NCI-H460 (cell line): ENCODE results near the gene DHX58. TPM values are rescaled to one million over a fixed set of nuclear protein-coding genes. Genes with fewer than 3 reads are reported as not detected.

Experiments
- DNase-seq: peaks from one replicate; pipeline ENCODE4 v3.0.0-alpha.2; 2016; ENCODE audit warnings: low read depth; ENCODE audit errors: extremely low read depth
- total RNA-seq: library from RNA; depleted of rRNA; stranded (reverse); fragments of >200 nt; shearing (Covaris generic); gene quantifications from 2 replicates; pipeline ENCODE4 v1.2.3, GENCODE V29; 2014

DHX58 gene
- total RNA-seq, 1 experiment from 2014 or later = 3.7 TPM

GRCh38 chr17:42130310-42130936, 17.9 kb upstream of the DHX58 start:
- no peak for DNase-seq

GRCh38 chr17:42129109-42129837, 16.8 kb upstream of the DHX58 start:
- DNase-seq = no peak

DNA sequence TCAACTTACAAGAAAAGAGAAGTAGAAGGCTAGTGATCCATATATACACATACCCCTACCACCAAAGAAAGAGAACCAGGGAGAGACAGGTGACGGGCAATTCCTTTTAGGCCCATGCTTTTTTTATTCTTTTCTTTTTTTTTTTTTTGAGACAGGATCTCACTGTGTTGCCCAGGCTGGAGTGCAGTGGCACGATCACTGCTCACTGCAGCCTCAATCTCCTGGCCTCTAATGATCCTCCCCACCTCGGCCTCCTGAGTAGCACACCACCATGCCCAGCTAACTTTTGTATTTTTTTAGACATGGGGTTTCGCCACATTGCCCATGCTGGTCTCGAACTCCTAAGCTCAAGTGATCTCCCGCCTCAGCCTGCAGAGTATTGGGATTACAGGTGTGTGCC, 14.9 kb upstream of the DHX58 start:
- DNase-seq = no peak

- no peak for DNase-seq
These were observed 14.3 kb upstream of the DHX58 start for GRCh38 chr17:42126836-42127235.

DNA sequence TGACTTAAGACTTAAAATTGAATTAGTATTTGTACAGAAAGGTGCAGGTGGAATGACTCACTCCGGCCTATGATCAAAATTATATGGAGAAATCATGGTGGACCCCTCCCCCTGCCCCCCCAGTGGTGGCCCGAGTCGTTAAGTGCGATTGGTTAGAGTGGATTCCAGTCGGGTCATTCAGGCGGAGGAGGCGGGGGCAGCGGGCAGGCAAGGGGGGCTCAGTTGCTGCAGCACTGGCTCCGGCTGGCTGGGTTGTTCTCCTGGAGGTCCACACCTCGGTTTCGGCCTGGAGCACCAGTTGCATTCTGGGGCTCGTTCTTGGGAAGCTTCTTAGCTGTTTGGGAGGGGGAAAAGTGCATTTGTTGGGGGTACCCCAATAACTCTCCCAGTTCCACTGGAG, 13.1 kb upstream of the DHX58 start:
- no peak for DNase-seq

DNA sequence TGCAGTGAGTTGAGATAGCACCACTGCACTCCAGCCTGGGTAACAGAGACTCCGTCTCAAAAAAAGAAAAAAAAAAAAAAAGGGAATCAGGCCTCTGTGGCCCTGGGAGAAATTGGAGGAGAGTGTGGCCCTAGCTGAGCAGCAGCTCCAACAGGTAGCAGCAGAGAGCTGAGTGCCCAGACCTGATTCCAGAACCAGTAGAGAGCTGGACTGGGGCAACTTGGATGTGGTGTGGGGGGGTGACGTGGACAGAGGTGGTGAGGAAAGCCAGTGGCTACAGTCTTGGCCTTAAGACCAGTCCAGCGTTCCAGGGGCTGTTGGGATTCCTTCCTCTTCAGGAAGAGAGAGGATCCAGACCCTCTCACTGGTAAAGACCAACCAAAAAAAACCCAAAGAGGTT, 11.7 kb upstream of the DHX58 start:
- DNase-seq = no peak

- no peak for DNase-seq
These were observed 10.1 kb upstream of the DHX58 start, which contains the start of gene HSPB9 for GRCh38 chr17:42122371-42123303. HSPB9 (plus strand) TSS chr17:42122804; CDS start chr17:42122851, 47 bp downstream.

DNA sequence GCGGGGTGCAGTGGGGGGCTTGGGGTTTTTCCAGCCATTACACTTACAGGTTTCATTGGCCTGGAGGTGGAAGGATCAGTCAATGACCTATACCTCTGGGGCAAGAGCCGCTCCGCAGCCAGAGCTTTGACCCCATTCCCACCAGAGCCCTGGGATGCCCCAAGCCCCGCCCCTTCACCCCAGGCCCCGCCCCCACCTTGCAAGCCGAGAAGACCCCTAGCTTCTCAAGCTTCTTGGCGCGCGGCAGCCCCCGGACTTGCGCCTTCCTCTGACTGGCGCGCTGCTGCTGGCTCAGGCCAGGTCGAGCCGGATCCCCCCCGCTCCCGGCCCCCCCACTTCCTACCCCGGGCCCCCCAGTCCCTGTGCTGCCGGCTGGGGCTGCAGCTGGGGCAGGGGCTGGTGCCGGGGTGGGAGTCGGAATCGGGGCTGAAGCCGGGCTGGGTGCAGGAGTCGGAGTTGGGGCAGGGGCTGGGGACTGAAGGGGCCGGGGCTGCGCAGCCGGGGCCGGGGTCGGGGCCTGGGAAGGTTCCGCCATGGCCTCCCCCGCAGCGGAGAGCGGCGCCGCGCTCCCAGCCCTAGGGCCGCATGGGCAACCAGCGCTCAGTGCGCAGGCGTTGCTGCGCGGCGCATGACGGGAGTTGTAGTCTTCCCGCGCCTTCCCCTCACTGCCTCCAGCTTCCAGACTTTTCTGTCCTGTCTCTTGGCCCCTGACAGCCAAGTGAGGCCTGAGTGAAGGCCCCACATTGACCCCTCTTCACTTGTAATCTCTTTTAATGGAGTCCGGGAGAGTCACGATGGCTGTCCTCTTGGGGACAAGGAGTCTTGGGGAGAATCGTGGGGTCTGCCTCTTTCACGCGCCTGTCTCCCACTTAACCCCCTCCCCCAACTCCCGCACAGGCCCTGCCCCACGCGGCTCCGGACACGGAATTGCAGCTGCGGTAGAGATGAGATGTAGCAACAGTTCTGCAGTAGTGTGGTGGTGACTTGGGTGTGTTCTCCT, 8.6 kb upstream of the DHX58 start, which contains the start of gene KAT2A:
KAT2A (minus strand) TSS at position 598 of the 1,000 bp plus-strand sequence; CDS start at position 535, 63 bp downstream.
- peak; percentile 82 for DNase-seq

DNA sequence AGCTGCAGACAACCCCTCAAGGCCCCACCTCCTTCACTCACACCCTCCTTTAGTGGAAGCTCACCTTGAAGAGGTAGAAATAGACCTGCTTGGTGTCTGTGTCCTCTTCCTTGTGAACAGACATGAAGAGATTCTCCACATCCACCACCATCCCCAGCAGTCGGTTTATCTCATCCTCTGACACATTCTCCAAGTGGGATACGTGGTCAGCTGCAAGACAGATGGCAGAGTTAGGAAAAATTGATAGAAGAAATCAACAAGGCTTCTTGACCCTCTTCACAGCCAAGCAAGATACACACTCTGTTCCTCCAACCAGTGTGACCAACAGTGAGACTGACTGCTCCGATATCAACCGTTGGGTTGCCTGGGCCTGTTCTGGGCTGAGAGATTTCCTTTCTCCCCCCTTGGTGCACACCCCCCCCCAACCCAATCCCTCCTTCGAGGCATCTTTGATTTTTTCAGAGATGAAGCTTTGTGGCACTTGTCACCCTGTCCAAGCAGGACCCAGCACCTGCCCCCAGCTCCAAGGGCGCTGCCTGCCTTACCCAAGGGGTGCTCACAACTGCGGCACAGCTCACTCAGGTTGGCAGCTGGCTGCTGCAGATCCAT, 7.8 kb upstream of the DHX58 start:
- DNase-seq = no peak

DNA sequence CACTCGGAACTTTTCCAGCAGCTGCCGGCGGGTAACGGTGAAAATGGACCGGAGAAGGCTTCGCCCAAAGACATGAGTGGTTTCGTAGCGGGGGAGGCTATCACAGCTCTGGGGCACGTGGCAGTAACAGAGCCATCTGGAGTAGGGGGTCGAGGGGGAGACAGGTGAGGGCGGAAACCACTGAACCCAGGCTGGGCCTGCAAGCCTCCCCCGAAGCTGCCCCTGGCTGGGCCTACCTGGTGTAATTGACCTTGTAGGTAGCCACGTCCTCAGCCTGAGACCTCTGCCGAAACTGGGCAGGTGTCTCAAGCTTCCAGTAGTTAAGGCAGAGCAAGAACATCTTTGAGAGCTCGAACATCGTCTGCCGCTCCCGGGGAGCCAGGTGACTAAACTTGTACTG, 6.8 kb upstream of the DHX58 start:
- DNase-seq = no peak

DNA sequence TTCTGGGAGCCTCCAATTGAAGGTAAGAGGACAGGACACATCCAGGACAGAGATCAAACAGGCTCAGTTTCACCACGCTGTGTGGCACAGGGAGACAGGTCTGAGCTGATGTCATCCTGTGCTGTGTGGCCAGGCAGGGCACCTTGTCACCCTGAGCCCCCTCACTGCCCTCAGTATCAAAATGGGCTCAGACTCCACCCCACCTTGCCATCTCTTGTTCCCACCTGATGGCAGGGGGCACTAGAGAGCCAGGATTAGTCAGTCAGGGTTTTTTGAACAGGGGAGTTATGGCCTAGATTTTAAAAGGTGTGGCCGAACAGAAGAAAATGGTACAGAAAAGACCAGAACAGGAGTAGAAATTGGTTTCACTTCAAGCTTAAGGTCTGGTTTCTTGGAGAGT, 6.0 kb upstream of the DHX58 start:
- peak; percentile 25 for DNase-seq

GRCh38 chr17:42118126-42118510, 5.6 kb upstream of the DHX58 start:
- DNase-seq = no peak

DNA sequence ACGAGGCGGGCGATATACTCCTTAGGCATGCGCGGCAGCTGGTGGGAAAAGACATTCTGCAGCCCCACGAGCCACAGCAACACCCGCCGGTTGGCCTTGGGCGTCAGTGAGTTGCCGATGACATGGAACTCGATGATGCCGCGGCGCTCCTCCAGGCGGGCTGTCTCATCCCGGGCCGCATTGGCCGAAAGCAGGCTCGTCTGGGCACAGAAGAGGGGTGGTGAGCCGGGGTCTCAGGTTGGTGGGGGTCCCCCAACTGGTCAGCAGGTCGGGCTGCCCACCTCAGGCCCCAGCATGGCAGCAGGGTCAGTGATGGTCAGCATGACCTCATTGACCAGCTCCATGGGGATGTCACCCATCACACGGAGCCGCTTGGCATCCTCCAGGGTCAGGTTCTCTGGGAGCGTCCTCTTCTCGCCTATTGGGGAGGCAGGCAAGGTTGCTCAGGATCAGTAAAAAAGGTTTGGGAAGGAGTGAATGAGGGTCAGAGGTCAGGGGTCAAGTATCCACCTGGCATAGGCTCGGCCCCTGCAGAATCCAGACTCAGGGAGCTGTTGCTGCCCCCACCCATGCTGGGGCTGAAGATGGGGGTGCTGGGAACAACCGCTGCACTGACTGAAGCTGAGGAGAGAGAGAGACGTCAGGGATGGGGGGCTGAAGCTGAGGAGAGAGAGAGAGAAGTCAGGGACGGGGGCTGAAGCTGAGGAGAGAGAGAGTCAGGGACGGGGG, 5.0 kb upstream of the DHX58 start:
- DNase-seq = no peak

- peak; percentile 83 for DNase-seq
These were observed 4.3 kb upstream of the DHX58 start for GRCh38 chr17:42116705-42117396.

GRCh38 chr17:42114118-42114517, 1.6 kb upstream of the DHX58 start:
- no peak for DNase-seq

- no peak for DNase-seq
These were observed 967 bp upstream of the DHX58 start for GRCh38 chr17:42113293-42114069.

DNA sequence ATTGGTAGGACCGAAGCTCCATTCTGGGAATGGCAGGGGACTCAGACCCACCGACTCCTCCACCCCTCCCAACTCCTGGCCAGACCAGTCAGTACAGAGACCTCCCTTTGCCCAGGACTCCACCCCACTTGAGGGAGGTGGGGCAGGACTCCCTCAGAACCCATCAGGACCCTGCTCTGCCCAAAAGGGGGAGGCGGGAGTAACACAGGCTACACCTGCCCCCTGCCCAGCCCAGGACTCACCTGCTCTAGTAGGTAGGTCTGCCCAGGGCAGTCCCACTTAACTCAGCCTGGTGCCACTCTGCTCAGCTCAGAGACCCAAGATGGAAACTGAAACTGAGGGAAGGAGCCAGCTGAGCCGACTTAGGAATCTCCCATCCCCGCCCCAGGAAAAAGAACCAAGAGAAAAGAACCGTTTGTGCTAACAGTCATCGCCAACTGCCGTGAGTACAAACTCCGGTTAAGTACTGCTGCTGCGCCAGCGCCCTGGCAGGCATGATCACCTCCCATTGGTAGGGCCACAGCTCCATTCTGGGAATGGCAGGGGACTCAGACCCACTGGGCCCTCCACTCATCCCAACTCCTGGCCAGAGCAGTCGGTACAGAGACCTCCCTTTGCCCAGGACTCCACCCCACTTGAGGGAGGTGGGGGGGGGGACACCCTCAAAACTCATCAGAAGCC, 503 bp downstream of the DHX58 start:
- no peak for DNase-seq
